Measurements from ENCODE around the gene CLEC10A.

Gene CLEC10A

DNA sequence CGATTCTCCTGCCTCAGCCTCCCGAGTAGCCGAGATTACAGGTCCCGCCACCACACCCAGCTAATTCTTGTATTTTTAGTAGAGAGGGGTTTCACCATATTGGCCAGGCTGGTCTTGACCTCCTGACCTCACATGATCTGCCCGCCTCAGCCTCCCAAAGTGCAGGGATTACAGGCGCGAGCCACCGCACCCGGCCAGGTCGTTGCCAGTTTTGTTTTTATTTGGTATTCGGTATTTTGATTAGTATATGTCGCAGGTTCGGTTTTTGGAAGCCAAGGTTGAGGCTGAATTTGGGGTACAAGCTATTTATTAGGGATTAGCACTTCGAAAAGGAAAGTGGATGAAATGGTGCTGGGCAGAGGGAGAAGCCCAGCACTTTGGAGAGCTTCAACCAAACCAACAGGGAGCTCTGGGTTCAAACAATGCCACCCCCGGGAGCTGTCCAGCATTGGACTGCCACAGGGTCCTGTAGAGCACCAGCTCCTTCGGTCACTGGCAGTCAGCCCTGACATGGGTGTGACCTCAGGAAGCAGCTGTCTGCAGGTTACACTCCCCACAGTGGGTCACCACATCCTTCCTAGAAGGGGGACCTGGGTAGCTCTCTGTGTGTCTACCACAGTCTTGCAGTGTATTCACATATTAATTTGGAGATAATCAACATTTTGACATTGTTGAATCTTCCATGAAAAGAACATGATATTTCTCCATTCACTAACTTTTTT is 1.5 kb upstream of the CLEC10A start:
- Histone ChIP-seq H3K27me3 (ENCODE audit: control insufficient read depth, insufficient read depth, low read length) (no peaks in the 10 kb centered on the region), H3K9ac (ENCODE audit: low read length) (no peak overlapping the region), H3K4me3 (ENCODE audit: low read length) (no peak overlapping the region), H3K27ac (ENCODE audit: low read depth, low read length) (no peak overlapping the region), H3K4me1 (ENCODE audit: control insufficient read depth, insufficient read depth, low read length) (no peaks in the 10 kb centered on the region), H3K36me3 (ENCODE audit: control insufficient read depth, insufficient read depth, low read length) (no peaks in the 10 kb centered on the region)

DNA sequence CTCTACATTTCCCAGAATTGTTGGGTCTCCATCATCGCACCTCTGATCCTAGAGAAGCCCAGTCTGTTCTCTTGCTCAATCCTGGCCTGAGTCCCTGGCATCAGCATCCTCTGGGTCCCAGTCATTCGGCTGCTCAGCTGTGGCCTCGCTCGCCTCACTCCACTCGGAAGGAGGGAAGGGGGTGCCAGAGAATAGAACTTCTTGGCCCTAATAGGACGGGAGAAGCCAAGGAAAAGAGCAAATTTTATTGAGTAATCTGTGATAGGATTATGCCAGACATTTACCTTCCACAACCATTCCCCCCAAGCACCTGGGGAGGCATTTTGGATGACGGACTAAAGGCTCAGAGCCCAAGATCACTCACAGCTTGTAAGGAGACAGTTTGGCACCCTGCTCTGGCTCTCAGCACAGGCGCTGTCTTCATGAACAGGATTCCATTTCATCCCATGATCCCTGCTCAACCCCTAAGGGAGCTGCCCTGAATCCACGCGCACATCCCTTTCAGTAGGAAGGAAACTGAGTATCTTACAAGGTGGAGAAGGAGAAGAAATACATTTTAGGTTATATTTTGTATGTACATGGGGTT is 498 bp upstream of the CLEC10A start:
- no peak overlapping the region for H3K9ac ChIP-seq (ENCODE audit: low read length)
- no peaks in the 10 kb centered on the region for H3K36me3 ChIP-seq (ENCODE audit: control insufficient read depth, insufficient read depth, low read length)
- H3K4me3 ChIP-seq (ENCODE audit: low read length), result no peak overlapping the region
- no peak overlapping the region for H3K27ac ChIP-seq (ENCODE audit: low read depth, low read length)
- no peaks in the 10 kb centered on the region for H3K4me1 ChIP-seq (ENCODE audit: control insufficient read depth, insufficient read depth, low read length)
- no peaks in the 10 kb centered on the region for H3K27me3 ChIP-seq (ENCODE audit: control insufficient read depth, insufficient read depth, low read length)

DNA sequence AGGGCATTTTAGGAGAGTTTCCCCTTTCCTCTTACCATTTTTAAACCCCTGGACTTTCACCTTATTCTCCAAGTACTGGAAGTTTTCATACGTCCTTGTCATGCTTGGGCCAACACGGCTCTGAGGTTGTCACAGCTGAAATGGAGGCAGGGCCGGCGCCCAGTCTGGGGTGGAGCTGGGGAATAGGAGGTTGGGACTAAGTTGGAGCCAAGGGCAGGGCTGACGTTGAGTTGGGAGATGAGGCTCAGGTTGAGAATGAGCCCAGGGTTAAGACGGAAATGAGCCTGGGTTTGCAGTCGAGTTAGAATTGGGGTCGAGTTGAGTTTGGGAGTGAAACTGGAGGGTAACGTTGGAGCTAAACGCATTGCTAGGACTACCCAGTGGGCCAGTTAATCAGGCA is 1.3 kb downstream of the CLEC10A start:
- H3K27me3 ChIP-seq (ENCODE audit: control insufficient read depth, insufficient read depth, low read length), result no peaks in the 10 kb centered on the region
- no peaks in the 10 kb centered on the region for H3K36me3 ChIP-seq (ENCODE audit: control insufficient read depth, insufficient read depth, low read length)
- no peak overlapping the region for H3K4me3 ChIP-seq (ENCODE audit: low read length)
- no peaks in the 10 kb centered on the region for H3K4me1 ChIP-seq (ENCODE audit: control insufficient read depth, insufficient read depth, low read length)
- H3K9ac ChIP-seq (ENCODE audit: low read length), result no peak overlapping the region
- H3K27ac ChIP-seq (ENCODE audit: low read depth, low read length), result no peak overlapping the region

DNA sequence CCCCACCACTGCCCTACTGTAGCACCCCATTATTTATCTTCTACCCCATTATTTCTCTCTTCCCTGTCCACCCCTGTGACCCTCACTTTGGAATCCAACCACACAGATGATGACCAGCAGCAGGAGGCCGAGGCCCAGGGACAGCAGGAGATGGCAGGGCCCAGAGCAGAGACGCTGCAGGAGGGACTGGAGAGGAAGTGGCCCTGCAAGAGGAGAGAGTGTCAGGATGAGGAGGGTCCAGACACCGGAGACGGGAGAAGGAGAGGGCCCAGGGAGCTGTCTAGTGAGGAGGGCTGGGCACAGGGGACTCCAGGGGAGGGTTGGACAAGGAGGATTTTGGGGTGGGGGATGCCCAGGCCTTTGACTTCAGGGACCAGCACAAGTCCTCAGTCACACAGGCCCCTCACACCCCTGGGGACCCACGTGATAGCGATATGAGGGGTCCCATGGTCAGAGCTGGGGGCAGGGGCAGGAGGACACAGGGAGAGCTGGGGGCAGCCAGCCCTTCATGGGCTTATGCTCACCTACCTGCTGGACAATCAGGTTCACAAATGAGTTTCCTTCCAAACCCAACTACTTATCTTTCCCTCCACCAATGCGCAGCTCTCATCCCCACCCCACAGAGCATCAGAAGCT is 2.0 kb downstream of the CLEC10A start:
- Histone ChIP-seq H3K4me1 (ENCODE audit: control insufficient read depth, insufficient read depth, low read length) (no peaks in the 10 kb centered on the region), H3K27me3 (ENCODE audit: control insufficient read depth, insufficient read depth, low read length) (no peaks in the 10 kb centered on the region), H3K36me3 (ENCODE audit: control insufficient read depth, insufficient read depth, low read length) (no peaks in the 10 kb centered on the region), H3K4me3 (ENCODE audit: low read length) (no peak overlapping the region), H3K27ac (ENCODE audit: low read depth, low read length) (no peak overlapping the region), H3K9ac (ENCODE audit: low read length) (no peak overlapping the region)

DNA sequence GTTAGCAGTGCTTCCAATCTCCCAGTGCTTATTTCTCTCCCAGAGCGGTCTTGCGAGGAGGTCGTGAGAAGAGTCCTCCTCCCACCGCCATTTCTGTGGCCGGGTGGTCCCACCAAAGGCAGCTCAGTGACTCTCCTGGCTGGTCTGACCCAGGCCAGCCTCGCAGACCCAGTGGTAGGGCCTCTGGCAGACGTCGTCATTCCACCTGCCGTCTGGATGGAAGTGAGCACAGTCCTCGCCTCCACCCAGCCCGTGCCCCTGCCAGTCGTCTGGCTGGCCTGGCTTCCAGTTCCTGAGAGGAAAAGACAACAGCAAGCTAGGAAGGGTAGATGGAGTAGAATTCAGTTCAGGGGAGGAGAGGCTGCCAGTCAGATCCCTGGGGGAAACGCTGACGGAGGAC is 5.1 kb downstream of the CLEC10A start:
- H3K27me3 ChIP-seq (ENCODE audit: control insufficient read depth, insufficient read depth, low read length), result no peaks in the 10 kb centered on the region
- no peaks in the 10 kb centered on the region for H3K4me1 ChIP-seq (ENCODE audit: control insufficient read depth, insufficient read depth, low read length)
- H3K36me3 ChIP-seq (ENCODE audit: control insufficient read depth, insufficient read depth, low read length), result no peaks in the 10 kb centered on the region
- H3K27ac ChIP-seq (ENCODE audit: low read depth, low read length), result no peak overlapping the region
- no peak overlapping the region for H3K9ac ChIP-seq (ENCODE audit: low read length)
- no peak overlapping the region for H3K4me3 ChIP-seq (ENCODE audit: low read length)

DNA sequence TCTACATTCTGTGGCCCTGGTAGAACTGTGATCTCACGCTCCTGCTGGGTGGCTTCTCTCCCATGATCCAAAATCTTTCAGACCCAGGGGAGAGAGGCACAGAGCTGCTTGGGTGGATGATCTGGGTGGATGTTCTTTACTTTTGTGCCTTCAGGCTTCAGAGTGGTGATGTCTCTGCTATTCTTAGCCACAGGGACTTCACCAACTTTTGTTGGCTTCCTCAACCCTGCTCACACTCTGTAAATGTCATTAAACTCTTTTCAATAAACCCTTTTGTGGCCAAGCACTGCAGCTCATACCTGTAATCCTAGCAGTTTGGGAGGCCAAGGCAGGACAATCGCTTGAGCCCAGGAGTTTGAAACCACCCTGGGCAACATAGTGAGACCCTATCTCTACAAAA is 7.6 kb downstream of the CLEC10A start:
- H3K9ac ChIP-seq (ENCODE audit: low read length), result no peak overlapping the region
- H3K4me1 ChIP-seq (ENCODE audit: control insufficient read depth, insufficient read depth, low read length), result no peaks in the 10 kb centered on the region
- H3K27me3 ChIP-seq (ENCODE audit: control insufficient read depth, insufficient read depth, low read length), result no peaks in the 10 kb centered on the region
- no peaks in the 10 kb centered on the region for H3K36me3 ChIP-seq (ENCODE audit: control insufficient read depth, insufficient read depth, low read length)
- H3K27ac ChIP-seq (ENCODE audit: low read depth, low read length), result no peak overlapping the region
- no peak overlapping the region for H3K4me3 ChIP-seq (ENCODE audit: low read length)

DNA sequence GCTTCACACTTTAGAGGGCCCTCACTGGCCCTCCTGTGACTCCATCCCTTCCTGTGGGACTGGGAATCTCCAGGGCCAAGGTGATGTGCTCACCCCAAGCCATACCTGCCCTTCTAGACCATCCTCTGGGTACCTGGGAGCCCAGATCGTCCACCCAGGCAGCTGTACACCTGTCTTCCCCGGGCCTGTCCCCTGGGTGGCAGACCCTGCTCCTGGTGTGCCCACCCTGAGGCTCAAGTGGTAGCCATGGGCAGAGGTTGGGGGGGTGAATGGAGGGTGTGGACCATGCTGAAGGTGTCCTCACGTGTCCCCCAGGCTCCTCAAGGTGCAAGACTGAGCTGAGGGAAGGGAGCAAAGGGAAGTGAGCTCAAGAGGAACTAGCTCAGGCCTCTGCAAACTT is 9.3 kb downstream of the CLEC10A start:
- H3K9ac ChIP-seq (ENCODE audit: low read length), result no peak overlapping the region
- H3K4me1 ChIP-seq (ENCODE audit: control insufficient read depth, insufficient read depth, low read length), result no peaks in the 10 kb centered on the region
- no peak overlapping the region for H3K27ac ChIP-seq (ENCODE audit: low read depth, low read length)
- no peaks in the 10 kb centered on the region for H3K36me3 ChIP-seq (ENCODE audit: control insufficient read depth, insufficient read depth, low read length)
- no peaks in the 10 kb centered on the region for H3K27me3 ChIP-seq (ENCODE audit: control insufficient read depth, insufficient read depth, low read length)
- no peak overlapping the region for H3K4me3 ChIP-seq (ENCODE audit: low read length)

DNA sequence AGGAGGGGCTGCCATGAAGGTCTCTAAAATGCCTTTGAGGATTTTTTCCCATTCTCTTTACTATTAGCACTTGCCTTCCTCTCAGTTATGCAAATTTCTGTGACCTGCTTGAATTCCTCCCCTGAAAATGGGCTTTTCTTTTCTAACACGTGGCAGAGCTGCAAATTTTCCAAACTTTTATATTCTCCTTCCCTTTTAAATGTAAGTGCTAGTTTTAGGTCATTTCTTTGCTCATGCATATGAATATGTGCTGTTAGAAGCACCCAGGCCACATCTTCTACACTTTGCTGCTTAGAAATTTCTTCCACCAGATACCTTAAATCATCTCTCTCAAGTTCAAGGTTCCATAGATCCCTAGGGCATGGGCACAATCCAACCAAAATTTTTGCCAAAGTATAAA is 11.8 kb downstream of the CLEC10A start:
- Histone ChIP-seq H3K27ac (ENCODE audit: low read depth, low read length) (no peak overlapping the region), H3K36me3 (ENCODE audit: control insufficient read depth, insufficient read depth, low read length) (no peaks in the 10 kb centered on the region), H3K9ac (ENCODE audit: low read length) (no peak overlapping the region), H3K4me1 (ENCODE audit: control insufficient read depth, insufficient read depth, low read length) (no peaks in the 10 kb centered on the region), H3K27me3 (ENCODE audit: control insufficient read depth, insufficient read depth, low read length) (no peaks in the 10 kb centered on the region), H3K4me3 (ENCODE audit: low read length) (no peak overlapping the region)

DNA sequence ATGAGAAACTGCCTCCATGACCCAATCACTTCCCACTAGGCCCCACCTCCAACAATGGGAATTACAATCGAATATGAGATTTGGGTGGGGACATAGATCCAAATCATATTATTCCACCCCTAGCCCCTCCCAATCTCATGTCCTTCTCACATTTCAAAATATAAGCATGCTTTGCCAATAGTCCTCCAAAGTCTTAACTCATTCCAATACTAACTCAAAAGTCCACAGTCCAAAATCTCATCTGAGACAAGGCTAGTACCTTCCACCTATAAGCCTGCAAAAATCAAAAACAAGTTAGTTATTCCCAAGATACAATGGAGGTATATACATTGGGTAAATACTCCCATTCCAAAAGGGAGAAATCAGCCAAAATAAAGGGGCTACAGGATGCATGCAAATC is 12.9 kb downstream of the CLEC10A start:
- Histone ChIP-seq H3K4me1 (ENCODE audit: control insufficient read depth, insufficient read depth, low read length) (no peaks in the 10 kb centered on the region), H3K4me3 (ENCODE audit: low read length) (no peak overlapping the region), H3K27ac (ENCODE audit: low read depth, low read length) (no peak overlapping the region), H3K9ac (ENCODE audit: low read length) (no peak overlapping the region), H3K27me3 (ENCODE audit: control insufficient read depth, insufficient read depth, low read length) (no peaks in the 10 kb centered on the region), H3K36me3 (ENCODE audit: control insufficient read depth, insufficient read depth, low read length) (no peaks in the 10 kb centered on the region)

DNA sequence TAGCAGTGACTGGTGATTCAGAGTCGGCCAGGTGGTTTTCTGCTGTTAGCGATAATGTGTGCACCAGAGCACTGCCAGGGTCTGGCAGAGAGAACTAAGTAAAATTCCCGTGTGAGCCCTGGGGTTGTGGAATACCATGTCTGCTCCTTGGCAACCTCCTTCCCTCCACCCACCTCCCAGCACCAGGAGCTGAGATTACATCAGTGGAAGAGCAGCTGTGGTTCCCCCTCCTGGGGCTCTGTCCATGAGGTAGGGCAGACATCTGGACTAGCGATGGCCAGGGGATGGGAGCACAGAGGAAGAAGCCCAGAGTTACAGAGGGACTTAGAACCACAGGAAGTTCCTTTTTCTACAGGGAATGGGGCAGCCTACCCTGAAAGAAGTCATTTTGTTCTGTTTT is 15.8 kb downstream of the CLEC10A start:
- no peak overlapping the region for H3K4me3 ChIP-seq (ENCODE audit: low read length)
- no peak overlapping the region for H3K27ac ChIP-seq (ENCODE audit: low read depth, low read length)
- H3K36me3 ChIP-seq (ENCODE audit: control insufficient read depth, insufficient read depth, low read length), result no peaks in the 10 kb centered on the region
- no peak overlapping the region for H3K9ac ChIP-seq (ENCODE audit: low read length)
- no peaks in the 10 kb centered on the region for H3K4me1 ChIP-seq (ENCODE audit: control insufficient read depth, insufficient read depth, low read length)
- no peaks in the 10 kb centered on the region for H3K27me3 ChIP-seq (ENCODE audit: control insufficient read depth, insufficient read depth, low read length)

DNA sequence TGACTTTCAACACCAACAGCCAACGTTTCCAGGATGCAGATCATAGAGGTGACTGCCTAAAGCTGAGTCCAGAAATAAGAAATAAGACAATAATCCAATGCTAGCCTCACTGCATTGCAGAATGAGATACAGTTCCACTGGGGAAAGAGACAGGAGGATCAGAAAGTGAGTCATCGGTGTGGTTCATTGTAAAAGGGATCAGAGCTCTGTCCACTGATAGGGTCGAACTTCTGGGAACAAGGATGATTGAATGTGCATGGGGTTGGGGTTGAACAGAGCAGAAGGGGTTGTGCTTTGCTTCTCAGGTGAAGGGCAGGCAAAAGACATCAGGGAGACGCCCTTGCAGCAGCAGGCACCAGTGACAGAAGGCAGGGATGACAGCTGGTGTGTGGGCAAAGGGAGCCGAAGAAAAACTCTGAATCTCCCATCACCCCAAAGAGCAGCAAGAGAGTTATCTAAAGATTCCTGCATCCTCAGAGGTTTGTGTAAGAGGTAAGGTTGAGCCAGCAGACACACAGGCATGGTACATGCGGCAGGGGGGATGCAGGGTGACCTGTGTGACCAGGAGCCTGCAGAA is 16.4 kb downstream of the CLEC10A start:
- H3K27ac ChIP-seq (ENCODE audit: low read depth, low read length), result no peak overlapping the region
- H3K4me3 ChIP-seq (ENCODE audit: low read length), result no peak overlapping the region
- H3K27me3 ChIP-seq (ENCODE audit: control insufficient read depth, insufficient read depth, low read length), result no peaks in the 10 kb centered on the region
- no peaks in the 10 kb centered on the region for H3K4me1 ChIP-seq (ENCODE audit: control insufficient read depth, insufficient read depth, low read length)
- H3K36me3 ChIP-seq (ENCODE audit: control insufficient read depth, insufficient read depth, low read length), result no peaks in the 10 kb centered on the region
- H3K9ac ChIP-seq (ENCODE audit: low read length), result no peak overlapping the region

DNA sequence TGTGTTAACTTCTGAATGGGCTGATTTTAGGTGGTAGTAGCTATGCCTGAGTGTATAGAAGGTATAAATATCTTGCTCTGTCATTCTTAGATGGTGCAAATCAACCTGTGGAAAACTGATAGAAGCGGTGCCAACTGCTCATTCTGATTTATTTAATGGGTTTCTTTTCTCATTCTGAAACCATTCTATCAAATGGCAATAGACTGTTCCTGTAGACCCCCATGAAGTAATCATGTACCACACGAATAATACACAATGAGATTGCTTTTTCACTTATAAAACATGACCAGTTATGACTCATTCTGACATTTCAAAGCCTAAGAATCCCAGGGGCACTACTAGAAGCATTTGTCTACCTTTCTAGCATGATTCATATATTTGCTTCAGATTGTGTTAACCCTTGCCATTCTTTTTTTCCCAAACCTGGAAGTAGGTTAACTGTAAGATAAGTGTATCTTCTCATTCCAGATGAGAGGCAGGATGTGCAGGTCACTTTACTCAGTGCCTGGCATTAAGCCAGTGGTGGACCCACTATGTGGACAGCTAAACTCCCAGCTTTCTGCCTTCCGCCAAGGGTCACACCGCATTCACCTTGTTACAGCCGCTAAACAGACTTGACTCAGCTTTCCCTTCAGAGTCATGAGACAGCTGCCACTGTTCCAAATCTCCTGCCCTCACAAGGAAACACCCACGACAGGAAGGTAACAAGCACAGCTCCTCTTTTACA is 19.7 kb downstream of the CLEC10A start:
- Histone ChIP-seq H3K36me3 (ENCODE audit: control insufficient read depth, insufficient read depth, low read length) (no peaks in the 10 kb centered on the region), H3K4me1 (ENCODE audit: control insufficient read depth, insufficient read depth, low read length) (no peaks in the 10 kb centered on the region), H3K27me3 (ENCODE audit: control insufficient read depth, insufficient read depth, low read length) (no peaks in the 10 kb centered on the region), H3K27ac (ENCODE audit: low read depth, low read length) (no peak overlapping the region), H3K4me3 (ENCODE audit: low read length) (no peak overlapping the region), H3K9ac (ENCODE audit: low read length) (no peak overlapping the region)

All from rectal smooth muscle tissue (tissue), 1 donor.